ENCODE results near the gene MRPL42.

GRCh38 chr12:93484315-93484981 is 17.1 kb downstream of the MRPL42 start:
- TF ChIP-seq CTCF (IDR thresholded peaks at IDR 0.05) (no peak), NFYB (CRISPR knock-in tag; conservative IDR thresholded peaks at IDR 0.05; ENCODE audit: low read depth) (no peak), ATF3 (CRISPR knock-in tag; conservative IDR thresholded peaks at IDR 0.05) (no peak), STAT6 (CRISPR knock-in tag; conservative IDR thresholded peaks at IDR 0.05; ENCODE audit: low read depth) (no peak), ATF6 (CRISPR knock-in tag; IDR thresholded peaks at IDR 0.05) (no peak), IRF1 (CRISPR knock-in tag; IDR thresholded peaks at IDR 0.05) (no peak)
